ENCODE results near the gene SNX20.

SNX20 gene

GRCh38 chr16:50680556-50680893 lies 587 bp downstream of the SNX20 start:
- no peak for DNase-seq (ENCODE audit: low spot score)

GRCh38 chr16:50679676-50680555 lies 1.2 kb downstream of the SNX20 start:
- no peak for DNase-seq (ENCODE audit: low spot score)

- no peak for DNase-seq (ENCODE audit: low spot score)
These were observed 1.8 kb downstream of the SNX20 start for GRCh38 chr16:50679266-50679665.

- no peak for DNase-seq (ENCODE audit: low spot score)
These were observed 2.6 kb downstream of the SNX20 start for GRCh38 chr16:50678531-50678930.

GRCh38 chr16:50677351-50677750 lies 3.8 kb downstream of the SNX20 start:
- DNase-seq (ENCODE audit: low spot score) = no peak

GRCh38 chr16:50676684-50677225 lies 4.4 kb downstream of the SNX20 start:
- no peak for DNase-seq (ENCODE audit: low spot score)

GRCh38 chr16:50675686-50676610 lies 5.2 kb downstream of the SNX20 start:
- DNase-seq (ENCODE audit: low spot score) = no peak

- no peak for DNase-seq (ENCODE audit: low spot score)
These were observed 6.3 kb downstream of the SNX20 start for GRCh38 chr16:50674831-50675230.

GRCh38 chr16:50673496-50674275 lies 7.4 kb downstream of the SNX20 start:
- no peak for DNase-seq (ENCODE audit: low spot score)

- no peak for DNase-seq (ENCODE audit: low spot score)
These were observed 9.4 kb downstream of the SNX20 start for GRCh38 chr16:50671644-50672260.

GRCh38 chr16:50670476-50670875 lies 10.6 kb downstream of the SNX20 start:
- DNase-seq (ENCODE audit: low spot score) = no peak

- DNase-seq (ENCODE audit: low spot score) = no peak
These were observed 11.4 kb downstream of the SNX20 start for GRCh38 chr16:50669741-50670140.

- DNase-seq (ENCODE audit: low spot score) = no peak
These were observed 12.6 kb downstream of the SNX20 start for GRCh38 chr16:50668368-50669008.

GRCh38 chr16:50667497-50668367 lies 13.4 kb downstream of the SNX20 start:
- no peak for DNase-seq (ENCODE audit: low spot score)

- no peak for DNase-seq (ENCODE audit: low spot score)
These were observed 14.2 kb downstream of the SNX20 start for GRCh38 chr16:50666658-50667496.

- peak; percentile 85 for DNase-seq (ENCODE audit: low spot score)
These were observed 15.8 kb downstream of the SNX20 start for GRCh38 chr16:50665128-50665878.

GRCh38 chr16:50664270-50664669 lies 16.8 kb downstream of the SNX20 start:
- DNase-seq (ENCODE audit: low spot score) = no peak

GRCh38 chr16:50662306-50662940 lies 18.7 kb downstream of the SNX20 start:
- no peak for DNase-seq (ENCODE audit: low spot score)
